Left lung (tissue), 10 donors: ENCODE data around the gene DIAPH2. TPM values are rescaled to one million over a fixed set of nuclear protein-coding genes. Genes with fewer than 3 reads are reported as not detected.

Experiments
- ATAC-seq: fragments of 200-7000 bp; cut with Tn5 transposase; one replicate; pipeline ENCODE4 v1.9.1; 2020; ENCODE audit warnings: moderate library complexity
- DNase-seq, 4 donors: peaks; one replicate each; pipeline ENCODE4 v3.0.0-alpha.2; 2013 to 2020
- H3K27ac ChIP-seq, 2 donors: fragments of 200-600 bp; sonication (generic) in 1 of 2; one replicate each; pipeline versions ENCODE4 v1.5.0 to v1.8.0; 2020 to 2021
- H3K27me3 ChIP-seq, 2 donors: fragments of 200-600 bp; sonication (generic) in 1 of 2; one replicate each; pipeline versions ENCODE4 v1.5.0 to v1.8.0; 2020 to 2021
- H3K36me3 ChIP-seq, 2 donors: fragments of 200-600 bp; sonication (generic) in 1 of 2; one replicate each; pipeline versions ENCODE4 v1.5.0 to v1.8.0; 2020 to 2021
- H3K4me1 ChIP-seq, 2 donors: fragments of 200-600 bp; one replicate each; pipeline ENCODE4 v1.8.0; 2021
- H3K4me3 ChIP-seq, 2 donors: fragments of 200-600 bp; sonication (generic) in 1 of 2; one replicate each; pipeline versions ENCODE4 v1.5.0 to v1.8.0; 2020 to 2021; ENCODE audit warnings: mild to moderate bottlenecking in 1 of 2
- H3K9me3 ChIP-seq, 2 donors: fragments of 200-600 bp; sonication (generic) in 1 of 2; one replicate each; pipeline versions ENCODE4 v1.5.0 to v1.8.0; 2020 to 2021
- intact Hi-C, 2 donors: fragments of 100-400 bp; cut with DNase I; formaldehyde crosslinking; loops; one replicate each; pipeline versions ENCODE4 v1.11.2 to v1.14.2; 2022
- polyA plus RNA-seq, 6 donors: library from polyadenylated mRNA; unstranded; fragments of 120-200 nt; gene quantifications; one replicate each; pipeline ENCODE4 v1.2.1, GENCODE V29; 2013; ENCODE audit not compliant: insufficient read length in 6 of 6
- total RNA-seq, 2 donors: library from RNA; stranded (reverse); fragmentation: NEBNext Ultra II Directional; extraction: Animal tissue kit (Norgen Biotek cat#: 25700); gene quantifications; one replicate each; pipeline ENCODE4 v1.2.1, GENCODE V29; 2021
- TF ChIP-seq, protein P1 (sequence below), 2 donors: fragments of 200-600 bp; sonication (generic) in 1 of 2; IDR thresholded peaks; one replicate each; pipeline versions ENCODE4 v1.5.0 to v1.8.0; 2021; ENCODE audit warnings: antibody characterized with exemption in 2 of 2
- donor health status: DM: no; HTN: yes; CAD: no.
- donor health status: DM: no; HTN: no; CAD: no.

The DIAPH2 gene
- total and polyA plus RNA-seq, 8 donors: 14.6 to 34.1 (median 16.4) TPM

DNA sequence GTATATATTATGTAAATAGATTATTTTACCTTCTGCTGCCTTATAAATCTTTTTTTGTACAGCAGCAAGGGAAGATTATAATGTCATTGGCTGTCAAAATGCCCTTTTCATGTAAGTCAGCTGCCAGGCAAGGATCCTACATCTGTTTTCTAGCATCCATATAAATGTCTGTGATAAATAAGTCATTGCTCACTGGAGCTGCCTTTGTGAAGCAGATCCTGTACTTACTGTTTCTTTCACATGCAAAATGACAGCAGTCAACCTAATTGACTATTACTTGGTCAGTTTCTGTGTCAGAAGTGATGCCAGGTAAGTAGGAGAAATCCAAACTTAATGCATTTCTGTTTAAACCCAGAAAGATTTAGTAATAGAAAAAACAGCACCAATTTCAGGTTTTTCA is 819.8 kb downstream of the DIAPH2 start:
- Histone ChIP-seq H3K4me3 (no peak overlapping the region), H3K27me3 (peaks cover 0 to 5% of the 10 kb centered on the region in 2 donors), H3K4me1 (no peaks in the 10 kb centered on the region), H3K27ac (no peak overlapping the region), H3K36me3 (no peaks in the 10 kb centered on the region), H3K9me3 (no peaks in the 10 kb centered on the region)
- intact Hi-C loops: no loop called here
- DNase-seq (no peak), ATAC-seq (no peak)
- TF ChIP-seq, protein P1, sequence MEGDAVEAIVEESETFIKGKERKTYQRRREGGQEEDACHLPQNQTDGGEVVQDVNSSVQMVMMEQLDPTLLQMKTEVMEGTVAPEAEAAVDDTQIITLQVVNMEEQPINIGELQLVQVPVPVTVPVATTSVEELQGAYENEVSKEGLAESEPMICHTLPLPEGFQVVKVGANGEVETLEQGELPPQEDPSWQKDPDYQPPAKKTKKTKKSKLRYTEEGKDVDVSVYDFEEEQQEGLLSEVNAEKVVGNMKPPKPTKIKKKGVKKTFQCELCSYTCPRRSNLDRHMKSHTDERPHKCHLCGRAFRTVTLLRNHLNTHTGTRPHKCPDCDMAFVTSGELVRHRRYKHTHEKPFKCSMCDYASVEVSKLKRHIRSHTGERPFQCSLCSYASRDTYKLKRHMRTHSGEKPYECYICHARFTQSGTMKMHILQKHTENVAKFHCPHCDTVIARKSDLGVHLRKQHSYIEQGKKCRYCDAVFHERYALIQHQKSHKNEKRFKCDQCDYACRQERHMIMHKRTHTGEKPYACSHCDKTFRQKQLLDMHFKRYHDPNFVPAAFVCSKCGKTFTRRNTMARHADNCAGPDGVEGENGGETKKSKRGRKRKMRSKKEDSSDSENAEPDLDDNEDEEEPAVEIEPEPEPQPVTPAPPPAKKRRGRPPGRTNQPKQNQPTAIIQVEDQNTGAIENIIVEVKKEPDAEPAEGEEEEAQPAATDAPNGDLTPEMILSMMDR (IDR thresholded peaks at IDR 0.05): no peak

DNA sequence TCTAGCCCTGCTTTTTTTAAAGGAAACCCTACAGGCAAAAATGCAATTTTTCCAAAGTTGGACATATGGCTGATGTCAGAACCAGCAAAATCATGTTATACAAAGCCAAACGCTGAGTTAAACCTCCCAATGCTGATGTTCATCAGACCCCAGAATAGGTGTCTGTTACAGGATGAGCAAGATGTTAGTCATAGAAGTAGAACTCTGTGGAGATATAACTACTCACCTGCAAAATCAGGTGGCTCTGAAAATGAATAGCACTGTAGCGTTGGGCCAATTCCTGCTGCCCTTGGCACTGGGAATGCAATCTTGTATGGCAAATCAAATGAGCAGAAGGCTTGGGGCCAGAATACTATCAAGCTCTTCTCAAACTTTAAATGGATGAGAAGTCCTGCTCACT is 833.1 kb downstream of the DIAPH2 start:
- no peak overlapping the region for H3K27ac ChIP-seq
- no peak overlapping the region for H3K4me3 ChIP-seq
- ATAC-seq (no peak), DNase-seq (no peak)
- no peaks in the 10 kb centered on the region for H3K9me3 ChIP-seq
- TF ChIP-seq, protein P1 (IDR thresholded peaks at IDR 0.05): no peak
- no peaks in the 10 kb centered on the region for H3K27me3 ChIP-seq
- H3K4me1 ChIP-seq: no peaks in the 10 kb centered on the region
- intact Hi-C loops: no loop called here
- H3K36me3 ChIP-seq: no peaks in the 10 kb centered on the region

DNA sequence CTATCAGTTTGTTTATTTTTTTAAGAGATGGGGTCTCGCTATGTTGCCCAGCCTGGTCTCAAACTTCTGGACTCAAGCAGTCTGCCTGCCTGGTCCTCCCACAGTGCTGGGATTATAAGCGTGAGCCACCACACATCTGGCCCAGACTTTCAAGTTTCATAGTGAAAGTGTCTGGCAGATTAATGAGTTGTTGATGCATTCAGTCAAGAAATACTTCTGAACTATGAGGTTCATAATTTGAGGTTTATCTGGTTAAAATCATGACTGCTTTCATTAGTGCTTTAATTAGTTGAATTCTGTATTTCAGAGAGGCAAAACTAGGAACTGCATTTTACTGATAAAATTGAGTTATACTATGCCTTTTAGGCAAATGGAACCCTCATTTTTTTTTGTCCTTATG is 837.7 kb downstream of the DIAPH2 start:
- TF ChIP-seq, protein P1 (IDR thresholded peaks at IDR 0.05): no peak
- DNase-seq (no peak), ATAC-seq (no peak)
- no peak overlapping the region for H3K27ac ChIP-seq
- no peaks in the 10 kb centered on the region for H3K27me3 ChIP-seq
- no peak overlapping the region for H3K4me3 ChIP-seq
- H3K36me3 ChIP-seq: no peaks in the 10 kb centered on the region
- no peaks in the 10 kb centered on the region for H3K9me3 ChIP-seq
- no peaks in the 10 kb centered on the region for H3K4me1 ChIP-seq
- intact Hi-C loops: no loop called here

DNA sequence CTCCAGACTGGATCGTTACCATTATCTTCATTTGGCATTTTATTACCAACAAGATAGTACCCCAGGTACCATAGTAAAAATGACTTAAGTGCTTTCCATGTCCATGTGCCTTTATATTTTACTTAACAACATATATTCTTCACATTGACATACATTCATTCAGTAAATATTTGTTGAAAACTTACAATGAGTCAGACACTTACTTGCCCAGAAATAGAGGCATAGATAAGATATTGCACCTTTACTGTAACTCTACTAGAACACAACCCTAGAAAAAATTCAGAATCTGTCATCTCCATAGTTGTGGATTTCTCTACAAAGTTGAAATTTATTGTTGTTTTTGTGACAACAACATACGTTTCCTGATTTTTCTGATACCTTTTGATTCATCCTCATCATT is 839.7 kb downstream of the DIAPH2 start:
- TF ChIP-seq, protein P1 (IDR thresholded peaks at IDR 0.05): no peak
- ATAC-seq: no peak
- DNase-seq: no peak
- Histone ChIP-seq H3K36me3 (no peaks in the 10 kb centered on the region), H3K9me3 (no peaks in the 10 kb centered on the region), H3K4me1 (no peaks in the 10 kb centered on the region), H3K27me3 (no peaks in the 10 kb centered on the region), H3K4me3 (no peak overlapping the region), H3K27ac (no peak overlapping the region)
- intact Hi-C loops: no loop called here

DNA sequence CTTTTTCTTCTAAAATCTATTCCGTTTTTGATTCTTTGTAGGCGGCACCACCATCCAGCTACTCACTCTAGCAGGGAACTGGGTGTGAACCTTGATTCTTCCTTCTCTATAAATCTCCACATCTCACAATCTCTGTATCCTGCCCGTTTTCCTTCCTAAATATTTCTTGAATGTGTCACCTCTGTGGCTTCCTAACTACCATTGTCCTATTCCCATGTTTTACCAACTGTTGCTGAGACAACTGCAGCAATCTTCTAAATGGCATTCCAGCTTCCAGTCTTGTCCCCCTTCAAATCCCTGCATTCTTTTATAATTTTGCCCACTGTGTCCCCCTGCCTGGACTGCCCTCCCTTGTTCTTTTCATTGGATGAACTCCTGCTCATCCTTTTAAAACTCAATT is 840.4 kb downstream of the DIAPH2 start:
- no peak for ATAC-seq
- Histone ChIP-seq H3K27me3 (no peaks in the 10 kb centered on the region), H3K36me3 (no peaks in the 10 kb centered on the region), H3K9me3 (peaks cover 0 to 3% of the 10 kb centered on the region in 2 donors), H3K4me1 (no peaks in the 10 kb centered on the region), H3K27ac (no peak overlapping the region), H3K4me3 (no peak overlapping the region)
- no peak for DNase-seq
- intact Hi-C loops: no loop called here
- TF ChIP-seq, protein P1 (IDR thresholded peaks at IDR 0.05): no peak
